ENCODE results near the gene RPL18A.

GRCh38 chr19:17869114-17869608 lies 9.5 kb downstream of the RPL18A start:
- TF ChIP-seq CTCF (IDR thresholded peaks at IDR 0.05 in 2 of 3, conservative IDR thresholded peaks at IDR 0.05 in 1 of 3; ENCODE audit: control insufficient read depth in 2 of 3, extremely low read depth in 1 of 3, insufficient read depth in 1 of 3, low read depth in 3 of 3, low read length in 3 of 3) (no peak), STAT1 (conservative IDR thresholded peaks at IDR 0.05) (no peak), EP300 (IDR thresholded peaks at IDR 0.05; ENCODE audit: borderline replicate concordance in 1 of 2, control insufficient read depth in 1 of 2, low read depth in 2 of 2, low read length in 2 of 2) (no peak), IRF4 (IDR thresholded peaks at IDR 0.05; ENCODE audit: low read depth, low read length) (no peak), SMC3 (IDR thresholded peaks at IDR 0.05; ENCODE audit: borderline replicate concordance, low read length) (no peak), ELK1 (IDR thresholded peaks at IDR 0.05; ENCODE audit: low read depth, low read length) (no peak), YY1 (IDR thresholded peaks at IDR 0.05; ENCODE audit: low read depth, low read length) (no peak), CREB1 (IDR thresholded peaks at IDR 0.05; ENCODE audit: low read depth) (no peak), SP1 (IDR thresholded peaks at IDR 0.05; ENCODE audit: low read depth, low read length) (no peak), EZH2 (IDR thresholded peaks at IDR 0.05; ENCODE audit: borderline replicate concordance, control insufficient read depth, low read depth, low read length) (no peak)
